Keratinocyte (primary cell): ENCODE data around the gene DHX36.

Source experiments
- CTCF ChIP-seq, 3 experiments: IDR thresholded peaks in 1 of 3; conservative IDR thresholded peaks in 1 of 3; optimal IDR thresholded peaks in 1 of 3; 2 replicates in 2 of 3; 3 replicates in 1 of 3; pipeline versions ENCODE3 to v1.5.1; 2011; ENCODE audit warnings: low read length in 3 of 3, mild to moderate bottlenecking in 3 of 3, moderate library complexity in 2 of 3, control low read depth in 1 of 3, inconsistent platforms in 1 of 3; ENCODE audit not compliant: insufficient read depth in 2 of 3; ENCODE audit errors: extremely low read depth in 1 of 3
- EZH2 ChIP-seq: IDR thresholded peaks from one replicate; pipeline ENCODE4 v1.6.1; 2012; ENCODE audit warnings: inconsistent platforms, mild to moderate bottlenecking, low read length, moderate library complexity

GRCh38 chr3:154345422-154346122, 21.3 kb upstream of the DHX36 start:
- TF ChIP-seq CTCF (optimal IDR thresholded peaks at IDR 0.05 in 1 of 3, IDR thresholded peaks at IDR 0.05 in 1 of 3, conservative IDR thresholded peaks at IDR 0.05 in 1 of 3; ENCODE audit: extremely low read depth in 1 of 3, insufficient read depth in 2 of 3, low read length in 3 of 3), result no peak
- TF ChIP-seq EZH2, result no peak
